ENCODE measurements around the gene GP1BB. TPM values are rescaled to one million over a fixed set of nuclear protein-coding genes. Genes with fewer than 3 reads are reported as not detected.
A peak's percentile ranks its signal among the peaks of the same experiment; 100 is the strongest.

Gene GP1BB
- total and polyA plus RNA-seq, 2 experiments from 2014 or later: 4.9 to 10.2 TPM

DNA sequence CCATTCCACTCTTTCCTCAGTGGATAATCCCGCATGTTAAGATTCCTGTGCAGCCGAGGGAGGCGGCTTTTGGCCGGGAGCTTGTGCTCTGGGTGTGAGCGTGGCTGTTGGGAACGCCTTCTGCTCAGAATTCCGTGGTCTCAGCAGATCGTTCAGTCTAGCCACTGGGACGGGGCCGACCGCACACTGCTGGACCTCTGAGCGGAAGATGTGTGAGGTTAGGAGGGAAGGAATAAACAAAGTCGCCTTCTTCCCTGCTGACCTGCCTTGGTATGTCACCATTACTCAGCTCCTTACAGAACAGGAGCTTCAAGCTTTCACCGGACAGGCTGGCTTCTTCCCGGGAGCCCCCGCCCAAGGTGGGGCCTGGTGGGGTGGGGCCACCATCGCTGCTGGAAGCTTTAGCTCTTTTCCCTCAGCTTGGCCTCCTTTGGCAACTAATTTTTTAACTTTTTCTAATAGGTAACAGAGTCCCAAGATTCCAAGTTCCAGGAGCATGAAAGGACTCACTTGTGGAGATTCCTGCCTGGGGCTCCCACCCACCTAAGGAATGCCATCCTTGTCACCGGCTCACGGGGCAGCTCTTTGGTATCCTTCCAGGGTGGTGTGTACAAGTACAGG, 31.5 kb upstream of the GP1BB start:
- TF ChIP-seq EZH2phosphoT487 (IDR thresholded peaks at IDR 0.05; ENCODE audit: insufficient read depth, low read depth) (no peak), EZH2 (IDR thresholded peaks at IDR 0.05; ENCODE audit: insufficient read depth, poor library complexity, severe bottlenecking) (no peak)
- no peaks in the 10 kb centered on the region for H3K9me2 ChIP-seq (ENCODE audit: insufficient read depth)
- H3F3A ChIP-seq (ENCODE audit: insufficient read depth): peaks cover 8% of the 10 kb centered on the region
- peaks cover 12% of the 10 kb centered on the region for H3K4me1 ChIP-seq (ENCODE audit: insufficient read depth)
- H4K20me1 ChIP-seq (ENCODE audit: insufficient read depth): no peaks in the 10 kb centered on the region
- DNase-seq: peak; percentile 71
- H3K4me2 ChIP-seq (ENCODE audit: unreplicated experiment): peak overlapping the region; percentile 34
- no peaks in the 10 kb centered on the region for H3K36me3 ChIP-seq (ENCODE audit: low read depth)
- peak overlapping the region; percentile 84 for H2AFZ ChIP-seq
- peak overlapping the region; percentile 29 for H3K9ac ChIP-seq
- no peaks in the 10 kb centered on the region for H3K79me2 ChIP-seq (ENCODE audit: insufficient read depth)
- H3K4me3 ChIP-seq: peak overlapping the region; percentile 60
- H3K27ac ChIP-seq: 0 out of 2 replicates have a peak overlapping the region, but pooled peaks have one; percentile 21
- 0 out of 2 replicates have a peak, but pooled peaks cover 1% of the 10 kb centered on the region for H3K27me3 ChIP-seq (replicated peaks; ENCODE audit: insufficient read depth)
- in situ Hi-C loops (cut with MboI): no loop called here
- WGBS, 2 experiments (ENCODE audit: low coverage in 1 of 2, low lambda C conversion rate in 2 of 2, missing lambda C conversion rate in 2 of 2): 4 to 7% methylated on average over 19 of the region's 19 CpGs
- H3K9me3 ChIP-seq (ENCODE audit: low read depth): no peaks in the 10 kb centered on the region

DNA sequence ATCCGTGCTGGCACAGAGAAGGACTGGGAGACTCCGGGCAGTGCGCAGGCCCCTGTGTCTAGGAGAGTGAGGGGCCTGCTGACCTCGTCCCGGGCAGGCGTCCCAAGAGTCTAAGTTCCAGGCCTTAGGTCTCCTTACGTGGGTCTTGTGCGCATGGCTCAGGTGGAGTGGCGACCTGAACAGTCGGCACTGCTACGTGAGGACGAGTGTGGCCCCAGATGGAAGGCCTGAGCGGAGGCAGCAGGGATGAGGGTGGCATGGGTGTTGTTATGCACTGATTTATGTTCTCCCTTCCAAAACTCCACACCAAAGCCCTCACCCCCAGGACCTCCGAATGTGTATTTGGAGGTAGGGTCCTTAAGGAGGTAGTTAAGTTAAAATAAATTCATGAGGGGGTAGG, 29.8 kb upstream of the GP1BB start:
- no peak overlapping the region for H3K4me2 ChIP-seq (ENCODE audit: unreplicated experiment)
- H3K9me2 ChIP-seq (ENCODE audit: insufficient read depth): no peaks in the 10 kb centered on the region
- in situ Hi-C loops (cut with MboI): no loop called here
- TF ChIP-seq EZH2 (IDR thresholded peaks at IDR 0.05; ENCODE audit: insufficient read depth, poor library complexity, severe bottlenecking) (no peak), EZH2phosphoT487 (IDR thresholded peaks at IDR 0.05; ENCODE audit: insufficient read depth, low read depth) (no peak)
- H3K9ac ChIP-seq: no peak overlapping the region
- no peaks in the 10 kb centered on the region for H4K20me1 ChIP-seq (ENCODE audit: insufficient read depth)
- H3K27ac ChIP-seq: no peak overlapping the region
- no peaks in the 10 kb centered on the region for H3K9me3 ChIP-seq (ENCODE audit: low read depth)
- H2AFZ ChIP-seq: no peak overlapping the region
- DNase-seq: no peak
- WGBS, 2 experiments (ENCODE audit: low coverage in 1 of 2, low lambda C conversion rate in 2 of 2, missing lambda C conversion rate in 2 of 2): 88 to 89% methylated on average over 14 of the region's 14 CpGs
- no peaks in the 10 kb centered on the region for H3K79me2 ChIP-seq (ENCODE audit: insufficient read depth)
- H3K36me3 ChIP-seq (ENCODE audit: low read depth): no peaks in the 10 kb centered on the region
- peaks cover 12% of the 10 kb centered on the region for H3K4me1 ChIP-seq (ENCODE audit: insufficient read depth)
- peaks cover 8% of the 10 kb centered on the region for H3F3A ChIP-seq (ENCODE audit: insufficient read depth)
- no peaks in the 10 kb centered on the region for H3K27me3 ChIP-seq (replicated peaks; ENCODE audit: insufficient read depth)
- H3K4me3 ChIP-seq: no peak overlapping the region

DNA sequence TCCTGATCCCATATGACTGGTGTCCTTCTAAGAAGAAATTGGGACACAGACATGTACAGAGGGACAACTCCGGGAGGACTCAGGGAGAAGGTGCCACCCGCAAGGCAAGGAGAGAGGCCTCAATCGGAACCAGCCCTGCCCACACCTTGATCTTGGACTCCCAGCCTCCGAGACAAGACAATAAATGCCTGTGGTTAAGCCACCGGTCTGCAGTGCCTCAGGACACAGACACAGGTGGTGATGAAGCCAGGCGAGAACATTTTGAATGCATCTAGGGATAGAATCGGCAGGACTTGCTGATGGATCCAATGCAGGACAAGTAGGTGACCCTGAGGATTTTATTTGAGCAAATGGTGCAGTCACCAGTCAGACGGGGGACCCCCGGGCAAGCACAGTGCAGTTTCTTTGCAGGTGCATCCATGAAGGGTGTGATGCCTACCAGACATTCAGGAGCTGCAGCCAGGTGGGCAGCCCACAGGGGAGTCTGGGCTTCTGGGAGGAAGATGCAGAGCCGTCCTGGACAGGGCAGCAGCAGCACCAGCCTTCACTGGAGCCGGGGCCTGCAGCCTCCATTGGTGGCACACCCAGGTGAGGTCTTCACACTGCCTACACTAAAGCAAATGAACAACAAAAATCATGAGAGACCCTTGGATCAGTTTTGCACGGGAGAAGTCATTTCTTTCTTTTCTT, 29.2 kb upstream of the GP1BB start:
- Histone ChIP-seq H3K9me2 (ENCODE audit: insufficient read depth) (no peaks in the 10 kb centered on the region), H3K9me3 (ENCODE audit: low read depth) (no peaks in the 10 kb centered on the region), H4K20me1 (ENCODE audit: insufficient read depth) (no peaks in the 10 kb centered on the region), H3K9ac (no peak overlapping the region), H3K4me3 (no peak overlapping the region), H3K79me2 (ENCODE audit: insufficient read depth) (no peaks in the 10 kb centered on the region), H2AFZ (no peak overlapping the region), H3F3A (ENCODE audit: insufficient read depth) (peaks cover 8% of the 10 kb centered on the region), H3K36me3 (ENCODE audit: low read depth) (no peaks in the 10 kb centered on the region), H3K4me2 (ENCODE audit: unreplicated experiment) (no peak overlapping the region), H3K4me1 (ENCODE audit: insufficient read depth) (peaks cover 12% of the 10 kb centered on the region), H3K27me3 (replicated peaks; ENCODE audit: insufficient read depth) (no peaks in the 10 kb centered on the region), H3K27ac (no peak overlapping the region)
- in situ Hi-C loops (cut with MboI): no loop called here
- DNase-seq: no peak
- no peak for TF ChIP-seq EZH2phosphoT487 (IDR thresholded peaks at IDR 0.05; ENCODE audit: insufficient read depth, low read depth)
- 91 to 92% methylated on average over 12 of the region's 12 CpGs for WGBS, 2 experiments (ENCODE audit: low coverage in 1 of 2, low lambda C conversion rate in 2 of 2, missing lambda C conversion rate in 2 of 2)

DNA sequence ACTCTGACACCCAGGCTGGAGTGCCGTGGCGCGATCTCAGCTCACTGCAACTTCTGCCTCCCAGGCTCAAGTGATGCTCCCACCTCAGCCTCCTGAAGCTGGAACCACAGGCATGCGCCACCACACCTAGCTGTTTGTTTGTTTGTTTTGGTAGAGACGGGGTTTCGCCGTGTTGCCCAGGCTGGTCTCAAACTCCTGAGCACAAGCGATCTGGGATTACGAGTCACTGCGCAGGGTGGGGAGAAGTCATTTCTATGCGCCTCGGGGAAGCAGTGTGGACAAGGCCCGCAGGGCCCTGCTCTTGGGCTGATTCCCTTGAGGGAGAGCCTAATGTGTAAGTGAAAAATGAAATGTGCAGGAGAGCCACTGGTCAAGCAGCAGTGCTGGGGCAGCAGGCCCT, 28.6 kb upstream of the GP1BB start:
- H3K36me3 ChIP-seq (ENCODE audit: low read depth): no peaks in the 10 kb centered on the region
- no peak for DNase-seq
- H3K27ac ChIP-seq: no peak overlapping the region
- no peak overlapping the region for H3K4me3 ChIP-seq
- H3K4me2 ChIP-seq (ENCODE audit: unreplicated experiment): no peak overlapping the region
- no peaks in the 10 kb centered on the region for H3K9me3 ChIP-seq (ENCODE audit: low read depth)
- WGBS, 2 experiments (ENCODE audit: low coverage in 1 of 2, low lambda C conversion rate in 2 of 2, missing lambda C conversion rate in 2 of 2): 84 to 87% methylated on average over 13 of the region's 13 CpGs
- no peaks in the 10 kb centered on the region for H4K20me1 ChIP-seq (ENCODE audit: insufficient read depth)
- H3K9ac ChIP-seq: no peak overlapping the region
- H3K79me2 ChIP-seq (ENCODE audit: insufficient read depth): no peaks in the 10 kb centered on the region
- no peaks in the 10 kb centered on the region for H3K27me3 ChIP-seq (replicated peaks; ENCODE audit: insufficient read depth)
- H3K9me2 ChIP-seq (ENCODE audit: insufficient read depth): no peaks in the 10 kb centered on the region
- H2AFZ ChIP-seq: no peak overlapping the region
- H3K4me1 ChIP-seq (ENCODE audit: insufficient read depth): peaks cover 12% of the 10 kb centered on the region
- peaks cover 8% of the 10 kb centered on the region for H3F3A ChIP-seq (ENCODE audit: insufficient read depth)
- TF ChIP-seq EZH2phosphoT487 (IDR thresholded peaks at IDR 0.05; ENCODE audit: insufficient read depth, low read depth) (no peak), EZH2 (IDR thresholded peaks at IDR 0.05; ENCODE audit: insufficient read depth, poor library complexity, severe bottlenecking) (no peak)
- in situ Hi-C loops (cut with MboI): no loop called here
